OCI-LY1 (cell line): ENCODE data around the gene ARAF.

ENCODE experiments used
- EZH2 ChIP-seq: fragments of 200-600 bp; sonication (generic), shearing (Covaris generic); IDR thresholded peaks from 2 replicates; pipeline ENCODE4 v1.8.0; 2017; ENCODE audit warnings: borderline replicate concordance, mixed run types, mild to moderate bottlenecking, antibody characterized with exemption, low read length, moderate library complexity, mixed read lengths
- TF ChIP-seq, protein P1 (sequence below): fragments of 200-600 bp; sonication (generic), shearing (Covaris generic); IDR thresholded peaks from 2 replicates; pipeline ENCODE4 v1.5.1; 2017; ENCODE audit warnings: mild to moderate bottlenecking, antibody characterized with exemption, low read length, moderate library complexity, mixed read lengths

- no peak for TF ChIP-seq EZH2
- TF ChIP-seq, protein P1, sequence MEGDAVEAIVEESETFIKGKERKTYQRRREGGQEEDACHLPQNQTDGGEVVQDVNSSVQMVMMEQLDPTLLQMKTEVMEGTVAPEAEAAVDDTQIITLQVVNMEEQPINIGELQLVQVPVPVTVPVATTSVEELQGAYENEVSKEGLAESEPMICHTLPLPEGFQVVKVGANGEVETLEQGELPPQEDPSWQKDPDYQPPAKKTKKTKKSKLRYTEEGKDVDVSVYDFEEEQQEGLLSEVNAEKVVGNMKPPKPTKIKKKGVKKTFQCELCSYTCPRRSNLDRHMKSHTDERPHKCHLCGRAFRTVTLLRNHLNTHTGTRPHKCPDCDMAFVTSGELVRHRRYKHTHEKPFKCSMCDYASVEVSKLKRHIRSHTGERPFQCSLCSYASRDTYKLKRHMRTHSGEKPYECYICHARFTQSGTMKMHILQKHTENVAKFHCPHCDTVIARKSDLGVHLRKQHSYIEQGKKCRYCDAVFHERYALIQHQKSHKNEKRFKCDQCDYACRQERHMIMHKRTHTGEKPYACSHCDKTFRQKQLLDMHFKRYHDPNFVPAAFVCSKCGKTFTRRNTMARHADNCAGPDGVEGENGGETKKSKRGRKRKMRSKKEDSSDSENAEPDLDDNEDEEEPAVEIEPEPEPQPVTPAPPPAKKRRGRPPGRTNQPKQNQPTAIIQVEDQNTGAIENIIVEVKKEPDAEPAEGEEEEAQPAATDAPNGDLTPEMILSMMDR, result no peak
These were observed 700 bp downstream of the ARAF start for GRCh38 chrX:47561659-47562151.
